Activated T-helper 2 cell treated with anti-CD3 and anti-CD28 coated beads, Interferon-gamma antibody, Interleukin-2, Interleukin-4, amounts not matched to agents 10 μg/mL and 5 μg/mL and 100 μg/mL, durations not matched to agents 14 hours and 24 hours and 36 hours (primary cell): ENCODE measurements around the gene STX18. TPM values are rescaled to one million over a fixed set of nuclear protein-coding genes. Genes with fewer than 3 reads are reported as not detected.

Source experiments
- DNase-seq: peaks from one replicate; pipeline ENCODE4 v3.0.0; 2021; ENCODE audit warnings: low spot score
- H3K27ac Mint-ChIP-seq: one replicate; pipeline ENCODE4 v1.8.0; 2021; ENCODE audit warnings: mixed read lengths
- H3K27me3 Mint-ChIP-seq: one replicate; pipeline ENCODE4 v1.8.0; 2021; ENCODE audit warnings: low read depth, mixed read lengths
- H3K36me3 Mint-ChIP-seq: one replicate; pipeline ENCODE4 v1.8.0; 2021; ENCODE audit warnings: low read depth, mixed read lengths
- H3K4me1 Mint-ChIP-seq: one replicate; pipeline ENCODE4 v1.8.0; 2021; ENCODE audit warnings: low read depth, mixed read lengths
- H3K4me3 Mint-ChIP-seq: one replicate; pipeline ENCODE4 v1.8.0; 2021; ENCODE audit warnings: low read depth, mild to moderate bottlenecking, moderate library complexity, mixed read lengths
- H3K9me3 Mint-ChIP-seq: one replicate; pipeline ENCODE4 v1.8.0; 2021; ENCODE audit warnings: mixed read lengths
- intact Hi-C: fragments of 100-400 bp; cut with micrococcal nuclease; formaldehyde crosslinking; loops from one replicate; pipeline ENCODE4 v1.15.1; 2023
- total RNA-seq: library from RNA; stranded (reverse); gene quantifications from 2 replicates; pipeline ENCODE4 v1.2.3, GENCODE V29; 2022

The STX18 gene
- total RNA-seq, 1 donor from 2014 or later = 26.9 TPM

GRCh38 chr4:4542774-4543485 lies 1.1 kb upstream of the STX18 start:
- peak overlapping the region; percentile 98 for H3K4me3 Mint-ChIP-seq

GRCh38 chr4:4541040-4541631 lies 712 bp downstream of the STX18 start:
- Mint-ChIP-seq H3K27me3 (no peaks in the 10 kb centered on the region), H3K4me1 (peaks cover 26% of the 10 kb centered on the region), H3K27ac (peak overlapping the region; percentile 94), H3K36me3 (no peaks in the 10 kb centered on the region), H3K9me3 (no peaks in the 10 kb centered on the region), H3K4me3 (peak overlapping the region; percentile 98)
- intact Hi-C loops = loop anchor here (2.0 kb wide), 1 partner anchor 292 kb away; the partner anchor contains the start of gene TMEM128
- DNase-seq = peak; percentile 22

More at GRCh38 chr4:4542774-4543485, 1.1 kb upstream of the STX18 start:
- Mint-ChIP-seq H3K36me3 (no peaks in the 10 kb centered on the region), H3K27ac (peak overlapping the region; percentile 63), H3K27me3 (no peaks in the 10 kb centered on the region), H3K9me3 (no peaks in the 10 kb centered on the region), H3K4me1 (peaks cover 26% of the 10 kb centered on the region)
- intact Hi-C loops = loop anchor here (1.0 to 2.0 kb wide), 3 partner anchors 16 to 252 kb away; partner anchors contain the start of genes LYAR and ZBTB49
- no peak for DNase-seq

- H3K27ac Mint-ChIP-seq = no peak overlapping the region
- intact Hi-C loops = no loop called here
- DNase-seq = no peak
Measured at GRCh38 chr4:4539481-4539880, 2.4 kb downstream of the STX18 start.

GRCh38 chr4:4535590-4535989 lies 6.3 kb downstream of the STX18 start:
- no peaks in the 10 kb centered on the region for H3K27me3 Mint-ChIP-seq
- DNase-seq = no peak
- H3K36me3 Mint-ChIP-seq = no peaks in the 10 kb centered on the region
- intact Hi-C loops = no loop called here
- no peaks in the 10 kb centered on the region for H3K9me3 Mint-ChIP-seq
- H3K4me1 Mint-ChIP-seq = peaks cover 10% of the 10 kb centered on the region
- no peak overlapping the region for H3K27ac Mint-ChIP-seq
- H3K4me3 Mint-ChIP-seq = no peak overlapping the region

More at GRCh38 chr4:4539481-4539880, 2.4 kb downstream of the STX18 start:
- H3K4me1 Mint-ChIP-seq = peaks cover 26% of the 10 kb centered on the region
- no peaks in the 10 kb centered on the region for H3K27me3 Mint-ChIP-seq
- no peak overlapping the region for H3K4me3 Mint-ChIP-seq
- H3K36me3 Mint-ChIP-seq = no peaks in the 10 kb centered on the region
- H3K9me3 Mint-ChIP-seq = no peaks in the 10 kb centered on the region

GRCh38 chr4:4534515-4535145 lies 7.2 kb downstream of the STX18 start:
- Mint-ChIP-seq H3K4me1 (peaks cover under 1% of the 10 kb centered on the region), H3K27ac (no peak overlapping the region), H3K4me3 (no peak overlapping the region), H3K9me3 (no peaks in the 10 kb centered on the region), H3K36me3 (no peaks in the 10 kb centered on the region), H3K27me3 (no peaks in the 10 kb centered on the region)
- intact Hi-C loops = no loop called here
- no peak for DNase-seq

- Mint-ChIP-seq H3K9me3 (no peaks in the 10 kb centered on the region), H3K27me3 (no peaks in the 10 kb centered on the region), H3K4me1 (no peaks in the 10 kb centered on the region), H3K36me3 (no peaks in the 10 kb centered on the region), H3K27ac (no peak overlapping the region), H3K4me3 (no peak overlapping the region)
- intact Hi-C loops = no loop called here
- no peak for DNase-seq
Measured at GRCh38 chr4:4533461-4534169, 8.2 kb downstream of the STX18 start.

- no peaks in the 10 kb centered on the region for H3K27me3 Mint-ChIP-seq
- no peak overlapping the region for H3K27ac Mint-ChIP-seq
- H3K4me1 Mint-ChIP-seq = no peaks in the 10 kb centered on the region
- H3K36me3 Mint-ChIP-seq = no peaks in the 10 kb centered on the region
- intact Hi-C loops = no loop called here
- no peaks in the 10 kb centered on the region for H3K9me3 Mint-ChIP-seq
- no peak overlapping the region for H3K4me3 Mint-ChIP-seq
- DNase-seq = no peak
Measured at GRCh38 chr4:4532371-4533154, 9.3 kb downstream of the STX18 start.

- H3K9me3 Mint-ChIP-seq = no peaks in the 10 kb centered on the region
- H3K27ac Mint-ChIP-seq = no peak overlapping the region
- H3K4me3 Mint-ChIP-seq = no peak overlapping the region
- intact Hi-C loops = no loop called here
- peaks cover 10% of the 10 kb centered on the region for H3K36me3 Mint-ChIP-seq
- DNase-seq = no peak
- peaks cover 6% of the 10 kb centered on the region for H3K4me1 Mint-ChIP-seq
- no peaks in the 10 kb centered on the region for H3K27me3 Mint-ChIP-seq
Measured at GRCh38 chr4:4529392-4529791, 12.5 kb downstream of the STX18 start.

GRCh38 chr4:4526401-4526800 lies 15.4 kb downstream of the STX18 start:
- peaks cover 10% of the 10 kb centered on the region for H3K36me3 Mint-ChIP-seq
- H3K4me1 Mint-ChIP-seq = peaks cover 8% of the 10 kb centered on the region
- DNase-seq = no peak
- no peaks in the 10 kb centered on the region for H3K9me3 Mint-ChIP-seq
- intact Hi-C loops = no loop called here
- H3K27me3 Mint-ChIP-seq = no peaks in the 10 kb centered on the region
- H3K27ac Mint-ChIP-seq = no peak overlapping the region
- no peak overlapping the region for H3K4me3 Mint-ChIP-seq

- no peak overlapping the region for H3K27ac Mint-ChIP-seq
Measured at GRCh38 chr4:4524364-4524763, 17.5 kb downstream of the STX18 start.

GRCh38 chr4:4521731-4522130 lies 20.1 kb downstream of the STX18 start:
- peaks cover 10% of the 10 kb centered on the region for H3K36me3 Mint-ChIP-seq
- intact Hi-C loops = no loop called here
- H3K4me1 Mint-ChIP-seq = peaks cover 14% of the 10 kb centered on the region
- DNase-seq = no peak
- H3K27ac Mint-ChIP-seq = no peak overlapping the region
- H3K27me3 Mint-ChIP-seq = no peaks in the 10 kb centered on the region
- no peak overlapping the region for H3K4me3 Mint-ChIP-seq
- no peaks in the 10 kb centered on the region for H3K9me3 Mint-ChIP-seq

More at GRCh38 chr4:4524364-4524763, 17.5 kb downstream of the STX18 start:
- peaks cover 8% of the 10 kb centered on the region for H3K4me1 Mint-ChIP-seq
- H3K4me3 Mint-ChIP-seq = no peak overlapping the region
- intact Hi-C loops = no loop called here
- no peaks in the 10 kb centered on the region for H3K9me3 Mint-ChIP-seq
- H3K27me3 Mint-ChIP-seq = no peaks in the 10 kb centered on the region
- H3K36me3 Mint-ChIP-seq = peaks cover 10% of the 10 kb centered on the region
- peak; percentile 25 for DNase-seq

- no peak for DNase-seq
- Mint-ChIP-seq H3K27ac (no peak overlapping the region), H3K9me3 (no peaks in the 10 kb centered on the region), H3K36me3 (peaks cover 9% of the 10 kb centered on the region), H3K4me1 (peaks cover 14% of the 10 kb centered on the region), H3K4me3 (no peak overlapping the region), H3K27me3 (no peaks in the 10 kb centered on the region)
- intact Hi-C loops = no loop called here
Measured at GRCh38 chr4:4521136-4521535, 20.7 kb downstream of the STX18 start.
